Smooth muscle cell (in vitro differentiated cells): ENCODE results near the gene ODAD4. TPM values are rescaled to one million over a fixed set of nuclear protein-coding genes. Genes with fewer than 3 reads are reported as not detected.
A peak's percentile ranks its signal among the peaks of the same experiment; 100 is the strongest.

Experiments
- DNase-seq: peaks from one replicate; lab custom pipeline; 2025; ENCODE audit not compliant: unreplicated experiment; lab: John Stamatoyannopoulos, UW
- H2AFZ ChIP-seq: fragments of 200-600 bp; sonication (generic); 2 replicates; pipeline ENCODE4 v1.6.0; 2016; ENCODE audit warnings: antibody characterized with exemption, low read depth, mild to moderate bottlenecking
- H3F3A ChIP-seq: fragments of 200-600 bp; sonication (generic); 2 replicates; pipeline ENCODE4 v1.6.0; 2017; ENCODE audit warnings: antibody characterized with exemption, low read depth
- H3K27ac ChIP-seq: fragments of 200-600 bp; sonication (generic); 2 replicates; pipeline ENCODE4 v1.5.1; 2016; ENCODE audit warnings: low read depth, mild to moderate bottlenecking
- H3K27me3 ChIP-seq: fragments of 200-600 bp; sonication (generic); 2 replicates; pipeline ENCODE4 v1.6.1; 2016; ENCODE audit warnings: low read depth, mild to moderate bottlenecking
- H3K36me3 ChIP-seq: fragments of 200-600 bp; sonication (generic); 2 replicates; pipeline ENCODE4 v1.5.1; 2016; ENCODE audit warnings: low read depth
- H3K4me1 ChIP-seq: fragments of 200-600 bp; sonication (generic); 2 replicates; pipeline ENCODE4 v1.5.1; 2016; ENCODE audit warnings: low read depth
- H3K4me2 ChIP-seq: fragments of 200-600 bp; sonication (generic); 2 replicates; pipeline ENCODE4 v1.6.0; 2016; ENCODE audit warnings: mild to moderate bottlenecking
- H3K4me3 ChIP-seq: fragments of 200-600 bp; sonication (generic); 2 replicates; pipeline ENCODE4 v1.5.1; 2016; ENCODE audit warnings: mild to moderate bottlenecking
- H3K79me2 ChIP-seq: fragments of 200-600 bp; sonication (generic); 2 replicates; pipeline ENCODE4 v1.6.0; 2016; ENCODE audit warnings: low read depth, mild to moderate bottlenecking
- H3K9ac ChIP-seq: fragments of 200-600 bp; sonication (generic); 2 replicates; pipeline ENCODE4 v1.6.0; 2016; ENCODE audit warnings: low read depth
- H3K9me3 ChIP-seq: fragments of 200-600 bp; sonication (generic); replicated peaks from 2 replicates; pipeline ENCODE4 v1.5.1; 2016; ENCODE audit warnings: low read depth
- H4K20me1 ChIP-seq: fragments of 200-600 bp; sonication (generic); 2 replicates; pipeline ENCODE4 v1.6.0; 2016; ENCODE audit warnings: low read depth
- CTCF ChIP-seq: fragments of 200-600 bp; sonication (generic); IDR thresholded peaks from 2 replicates; pipeline ENCODE4 v1.5.1; 2017; ENCODE audit warnings: borderline replicate concordance, mild to moderate bottlenecking, antibody characterized with exemption; ENCODE audit not compliant: insufficient read depth, poor library complexity, severe bottlenecking
- WGBS: methylation state at CpG from one replicate; pipeline ENCODE4 v1.1.7; 2016; ENCODE audit warnings: low lambda C conversion rate; 5-methylcytosine and 5-hydroxymethylcytosine counted together
- polyA plus RNA-seq: library from polyadenylated mRNA; unstranded; fragments of >200 nt; fragmentation: Nextera tagmentation; extraction: Ambion mirVana; gene quantifications from 2 replicates; pipeline ENCODE4 v1.2.1, GENCODE V29; 2016
- total RNA-seq: library from RNA; depleted of rRNA; stranded (reverse); fragments of >200 nt; gene quantifications from 2 replicates; pipeline ENCODE4 v1.2.3, GENCODE V29; 2014

ODAD4 gene
- total and polyA plus RNA-seq, 2 experiments from 2014 or later = 1.5 to 3.2 TPM

- no peaks in the 10 kb centered on the region for H3K9me3 ChIP-seq
- peaks cover 7% of the 10 kb centered on the region for H3K4me1 ChIP-seq
- H3K36me3 ChIP-seq = no peaks in the 10 kb centered on the region
- no peak for TF ChIP-seq CTCF
- no peak overlapping the region for H3K9ac ChIP-seq
- peaks cover 44% of the 10 kb centered on the region for H3K79me2 ChIP-seq
- H3K27ac ChIP-seq = peak overlapping the region; percentile 97
- peaks cover 24% of the 10 kb centered on the region for H3F3A ChIP-seq
- no peak overlapping the region for H3K4me2 ChIP-seq
- no peak overlapping the region for H3K4me3 ChIP-seq
- DNase-seq = no peak
- no peak overlapping the region for H2AFZ ChIP-seq
- over 99% methylated on average over 13 of the region's 13 CpGs for WGBS
- no peaks in the 10 kb centered on the region for H3K27me3 ChIP-seq
- peaks cover 70% of the 10 kb centered on the region for H4K20me1 ChIP-seq
Observed at GRCh38 chr17:41909088-41909487, 21.3 kb upstream of the ODAD4 start.

GRCh38 chr17:41910701-41911391 is 19.6 kb upstream of the ODAD4 start:
- H3K27me3 ChIP-seq = no peaks in the 10 kb centered on the region
- peaks cover 62% of the 10 kb centered on the region for H3K79me2 ChIP-seq
- H3K27ac ChIP-seq = peak overlapping the region; percentile 97
- H3K4me1 ChIP-seq = peaks cover 24% of the 10 kb centered on the region
- no peaks in the 10 kb centered on the region for H3K9me3 ChIP-seq
- no peak overlapping the region for H3K4me2 ChIP-seq
- peak overlapping the region; percentile 70 for H3K9ac ChIP-seq
- no peak for TF ChIP-seq CTCF
- 52% methylated on average over 13 of the region's 13 CpGs for WGBS
- H3K4me3 ChIP-seq = no peak overlapping the region
- H3F3A ChIP-seq = peaks cover 24% of the 10 kb centered on the region
- H4K20me1 ChIP-seq = peaks cover 71% of the 10 kb centered on the region
- H2AFZ ChIP-seq = no peak overlapping the region
- peak; percentile 52 for DNase-seq
- H3K36me3 ChIP-seq = no peaks in the 10 kb centered on the region

GRCh38 chr17:41912925-41913324 is 17.5 kb upstream of the ODAD4 start:
- peak overlapping the region; percentile 97 for H3K27ac ChIP-seq

More at GRCh38 chr17:41912925-41913324, 17.5 kb upstream of the ODAD4 start:
- Histone ChIP-seq H3K4me3 (no peak overlapping the region), H3K4me2 (no peak overlapping the region), H3K4me1 (peaks cover 34% of the 10 kb centered on the region), H4K20me1 (peaks cover 73% of the 10 kb centered on the region), H3K9ac (no peak overlapping the region), H3K79me2 (peaks cover 82% of the 10 kb centered on the region), H3K9me3 (no peaks in the 10 kb centered on the region), H3F3A (peaks cover 27% of the 10 kb centered on the region), H3K27me3 (no peaks in the 10 kb centered on the region), H3K36me3 (no peaks in the 10 kb centered on the region), H2AFZ (no peak overlapping the region)
- no peak for DNase-seq
- TF ChIP-seq CTCF = no peak
- 90% methylated on average over 1 of the region's 1 CpG for WGBS
